DND-41 (cell line): ENCODE measurements around the gene TOMM7.
"Not testable (repeated sequence)": the region's sequence is repeated elsewhere in the genome, so short reads cannot be mapped to it uniquely, and the experiment has no call there.

ENCODE experiments used
- CTCF ChIP-seq: IDR thresholded peaks from 2 replicates; pipeline ENCODE4 v1.5.1; 2012; ENCODE audit warnings: borderline replicate concordance, low read length, moderate library complexity, mild to moderate bottlenecking; ENCODE audit not compliant: poor library complexity, severe bottlenecking; ENCODE audit errors: extremely low read depth
- EZH2 ChIP-seq: IDR thresholded peaks from 3 replicates; pipeline ENCODE4 v1.6.1; 2012; ENCODE audit warnings: borderline replicate concordance, low read depth, mild to moderate bottlenecking, moderate library complexity, low read length, inconsistent platforms; ENCODE audit not compliant: severe bottlenecking

- TF ChIP-seq CTCF, EZH2: not testable (repeated sequence)
These were observed 19.8 kb downstream of the TOMM7 start for GRCh38 chr7:22802831-22803230.
